Fibroblast of lung (primary cell): ENCODE results near the gene OMP.

Experiments used
- CTCF ChIP-seq, 2 donors: IDR thresholded peaks in 1 of 2; conservative IDR thresholded peaks in 1 of 2; 1 replicate in 1 of 2; 2 replicates in 1 of 2; pipeline ENCODE4 v1.5.1; 2011 to 2012; ENCODE audit warnings: low read length in 2 of 2, control low read depth in 1 of 2, inconsistent platforms in 1 of 2, low read depth in 1 of 2, mild to moderate bottlenecking in 1 of 2
- EZH2 ChIP-seq: IDR thresholded peaks from 2 replicates; pipeline ENCODE4 v1.5.1; 2012; ENCODE audit warnings: low read length, control low read depth, mild to moderate bottlenecking; ENCODE audit errors: missing control alignments

- no peak for TF ChIP-seq CTCF (conservative IDR thresholded peaks at IDR 0.05 in 1 of 2, IDR thresholded peaks at IDR 0.05 in 1 of 2; ENCODE audit: low read depth in 1 of 2, low read length in 2 of 2)
- TF ChIP-seq EZH2 = no peak
Measured at GRCh38 chr11:77069336-77069968, 33.2 kb upstream of the OMP start.
